Progenitor cell of endocrine pancreas (in vitro differentiated cells): ENCODE results near the gene MTX1. TPM values are rescaled to one million over a fixed set of nuclear protein-coding genes. Genes with fewer than 3 reads are reported as not detected.
"Not testable (repeated sequence)": the region's sequence is repeated elsewhere in the genome, so short reads cannot be mapped to it uniquely, and the experiment has no call there.

Source experiments
- DNase-seq: peaks from one replicate; pipeline ENCODE4 v3.0.0; 2021; ENCODE audit warnings: low spot score; ENCODE audit not compliant: unreplicated experiment
- H3K27ac Mint-ChIP-seq: 2 replicates; pipeline ENCODE4 v1.8.0; 2021; ENCODE audit warnings: mild to moderate bottlenecking, moderate library complexity, mixed read lengths
- H3K27me3 Mint-ChIP-seq: 2 replicates; pipeline ENCODE4 v1.8.0; 2021; ENCODE audit warnings: mixed read lengths
- H3K36me3 Mint-ChIP-seq: 2 replicates; pipeline ENCODE4 v1.8.0; 2022; ENCODE audit warnings: mixed read lengths; ENCODE audit not compliant: insufficient read depth
- H3K4me1 Mint-ChIP-seq: 2 replicates; pipeline ENCODE4 v1.8.0; 2021; ENCODE audit warnings: low read depth, mixed read lengths
- H3K4me3 Mint-ChIP-seq: 2 replicates; pipeline ENCODE4 v1.8.0; 2021; ENCODE audit warnings: low read depth, mild to moderate bottlenecking, moderate library complexity, mixed read lengths
- H3K9me3 Mint-ChIP-seq: 2 replicates; pipeline ENCODE4 v1.8.0; 2021; ENCODE audit warnings: low read depth, mixed read lengths
- CTCF ChIP-seq: fragments of 200-600 bp; sonication (generic); IDR thresholded peaks from one replicate; pipeline ENCODE4 v1.5.0; 2021; ENCODE audit warnings: antibody characterized with exemption, mild to moderate bottlenecking; ENCODE audit not compliant: unreplicated experiment
- total RNA-seq: library from RNA; stranded (reverse); gene quantifications from 2 replicates; pipeline ENCODE4 v1.2.1, GENCODE V29; 2021

Gene MTX1
- total RNA-seq, 1 donor from 2014 or later, result 38.7 TPM

GRCh38 chr1:155226910-155227260 is 18.4 kb downstream of the MTX1 start:
- peak; percentile 43 for DNase-seq
- no peaks in the 10 kb centered on the region for H3K9me3 Mint-ChIP-seq
- H3K4me1 Mint-ChIP-seq, result peaks cover 14% of the 10 kb centered on the region
- no peaks in the 10 kb centered on the region for H3K27me3 Mint-ChIP-seq
- H3K4me3 Mint-ChIP-seq, result peak overlapping the region; percentile 82
- H3K36me3 Mint-ChIP-seq, result no peaks in the 10 kb centered on the region
- peak overlapping the region; percentile 97 for H3K27ac Mint-ChIP-seq
- TF ChIP-seq CTCF, result no peak

GRCh38 chr1:155227261-155228095 is 19.0 kb downstream of the MTX1 start:
- Mint-ChIP-seq H3K9me3 (no peaks in the 10 kb centered on the region), H3K4me3 (peak overlapping the region; percentile 82), H3K36me3 (no peaks in the 10 kb centered on the region), H3K27me3 (no peaks in the 10 kb centered on the region), H3K4me1 (peaks cover 14% of the 10 kb centered on the region), H3K27ac (peak overlapping the region; percentile 97)
- TF ChIP-seq CTCF, result no peak
- peak; percentile 95 for DNase-seq

GRCh38 chr1:155228096-155228427 is 19.6 kb downstream of the MTX1 start:
- Mint-ChIP-seq H3K27ac (peak overlapping the region; percentile 97), H3K4me1 (peaks cover 14% of the 10 kb centered on the region), H3K27me3 (no peaks in the 10 kb centered on the region), H3K36me3 (no peaks in the 10 kb centered on the region), H3K4me3 (peak overlapping the region; percentile 82), H3K9me3 (no peaks in the 10 kb centered on the region)
- no peak for TF ChIP-seq CTCF
- no peak for DNase-seq

- not testable (repeated sequence) for H3K4me3 Mint-ChIP-seq, H3K27me3 Mint-ChIP-seq, H3K9me3 Mint-ChIP-seq, H3K36me3 Mint-ChIP-seq, DNase-seq, H3K27ac Mint-ChIP-seq
- H3K4me1 Mint-ChIP-seq, result peaks cover 10% of the 10 kb centered on the region
Measured at GRCh38 chr1:155231302-155231701, 22.8 kb downstream of the MTX1 start.

- H3K4me1 Mint-ChIP-seq, H3K36me3 Mint-ChIP-seq: not testable (repeated sequence)
Measured at GRCh38 chr1:155232001-155232978, 23.8 kb downstream of the MTX1 start.

GRCh38 chr1:155233502-155233901 is 25.0 kb downstream of the MTX1 start:
- H3K4me1 Mint-ChIP-seq, H3K36me3 Mint-ChIP-seq, H3K4me3 Mint-ChIP-seq, H3K27me3 Mint-ChIP-seq, DNase-seq, H3K9me3 Mint-ChIP-seq, H3K27ac Mint-ChIP-seq: not testable (repeated sequence)

More at GRCh38 chr1:155232001-155232978, 23.8 kb downstream of the MTX1 start:
- DNase-seq, H3K27me3 Mint-ChIP-seq, H3K9me3 Mint-ChIP-seq, H3K27ac Mint-ChIP-seq, H3K4me3 Mint-ChIP-seq: not testable (repeated sequence)

- H3K27me3 Mint-ChIP-seq, DNase-seq, H3K36me3 Mint-ChIP-seq, H3K4me3 Mint-ChIP-seq, H3K9me3 Mint-ChIP-seq, H3K4me1 Mint-ChIP-seq, H3K27ac Mint-ChIP-seq: not testable (repeated sequence)
Measured at GRCh38 chr1:155235375-155235774, 26.9 kb downstream of the MTX1 start.
